ENCODE data around the gene FZR1. TPM values are rescaled to one million over a fixed set of nuclear protein-coding genes. Genes with fewer than 3 reads are reported as not detected.
A peak's percentile ranks its signal among the peaks of the same experiment; 100 is the strongest.

FZR1 gene
- total and polyA plus RNA-seq, 9 of the 15 experiments (the other 6 are each of a cell fraction or from before 2014, with no cell fraction given): 0.18 to 48.0 (median 22.2) TPM

- WGBS (ENCODE audit: insufficient coverage, low coverage, missing lambda C conversion rate): 94% methylated on average over 10 of the region's 14 CpGs
- CTCF ChIA-PET (ENCODE audit: low intra/inter-chr PET ratio): no interaction called here
These were observed 29.5 kb downstream of the FZR1 start for GRCh38 chr19:3535563-3535965.

GRCh38 chr19:3535981-3536380, 29.9 kb downstream of the FZR1 start:
- Histone ChIP-seq H3K9me1 (ENCODE audit: control insufficient read depth, insufficient read depth, low read length) (no peaks in the 10 kb centered on the region), H3K27ac (ENCODE audit: extremely low read depth, low read depth, low read length) (no peak overlapping the region), H3K36me3 (ENCODE audit: control insufficient read depth, insufficient read depth, low read length) (peaks cover 51% of the 10 kb centered on the region; the same call in 2 of the 3 replicates), H2AFZ (ENCODE audit: low read depth, low read length) (no peak overlapping the region), H3K79me2 (ENCODE audit: control insufficient read depth, insufficient read depth, low read length) (no peaks in the 10 kb centered on the region), H3K4me3 (no peak overlapping the region), H3K9ac (ENCODE audit: insufficient read depth in 1 of 2, low read depth in 2 of 2, low read length in 2 of 2) (no peak overlapping the region), H4K20me1 (replicated peaks; ENCODE audit: control insufficient read depth, insufficient read depth, low read length) (0 out of 2 replicates have a peak, but pooled peaks cover 5% of the 10 kb centered on the region), H3K27me3 (ENCODE audit: control insufficient read depth in 2 of 2, insufficient read depth in 2 of 2, low read length in 2 of 2) (no peaks in the 10 kb centered on the region), H3K9me3 (replicated peaks; ENCODE audit: control insufficient read depth, insufficient read depth, low read depth, low read length) (no peaks in the 10 kb centered on the region), H3K4me1 (replicated peaks in 1 of 2; ENCODE audit: control insufficient read depth in 2 of 2, insufficient read depth in 2 of 2, low read length in 2 of 2) (peaks cover 7 to 46% of the 10 kb centered on the region in 2 experiments; a peak in 3 of 5 replicates), H3K4me2 (ENCODE audit: insufficient read depth, low read length) (no peak overlapping the region)
- TF ChIP-seq POLR2AphosphoS5 (IDR thresholded peaks at IDR 0.05; ENCODE audit: control insufficient read depth, insufficient read depth, low read depth, low read length): 0 out of 2 replicates have a peak, but pooled peaks have one; percentile 15
- TF ChIP-seq C11orf30 (IDR thresholded peaks at IDR 0.05; ENCODE audit: low read depth): no peak
- ChIA-PET POLR2A (no interaction called here), CTCF (ENCODE audit: low intra/inter-chr PET ratio) (no interaction called here)
- FAIRE-seq (no peak), DNase-seq (ENCODE audit: extremely low read depth in 1 of 4, low spot score in 3 of 4) (no peak), ATAC-seq (no peak)
- intact Hi-C loops (cut with micrococcal nuclease) (no loop called here), in situ Hi-C loops (cut with MboI) (no loop called here)
- 90% methylated on average over 7 of the region's 10 CpGs for WGBS (ENCODE audit: insufficient coverage, low coverage, missing lambda C conversion rate)
- no TSS peak for BruUV-seq (replicated peaks)

More at GRCh38 chr19:3535563-3535965, 29.5 kb downstream of the FZR1 start:
- H3K27me3 ChIP-seq (ENCODE audit: control insufficient read depth in 2 of 2, insufficient read depth in 2 of 2, low read length in 2 of 2): no peaks in the 10 kb centered on the region
- FAIRE-seq: no peak
- H3K4me2 ChIP-seq (ENCODE audit: insufficient read depth, low read length): no peak overlapping the region
- intact Hi-C loops (cut with micrococcal nuclease) (no loop called here), in situ Hi-C loops (cut with MboI) (no loop called here)
- H4K20me1 ChIP-seq (replicated peaks; ENCODE audit: control insufficient read depth, insufficient read depth, low read length): 0 out of 2 replicates have a peak, but pooled peaks cover 5% of the 10 kb centered on the region
- H3K9ac ChIP-seq (ENCODE audit: insufficient read depth in 1 of 2, low read depth in 2 of 2, low read length in 2 of 2): no peak overlapping the region; a peak in 1 of 4 replicates
- POLR2A ChIA-PET: no interaction called here
- no peaks in the 10 kb centered on the region for H3K9me1 ChIP-seq (ENCODE audit: control insufficient read depth, insufficient read depth, low read length)
- no peaks in the 10 kb centered on the region for H3K79me2 ChIP-seq (ENCODE audit: control insufficient read depth, insufficient read depth, low read length)
- H3K9me3 ChIP-seq (replicated peaks; ENCODE audit: control insufficient read depth, insufficient read depth, low read depth, low read length): no peaks in the 10 kb centered on the region
- H3K4me1 ChIP-seq (replicated peaks in 1 of 2; ENCODE audit: control insufficient read depth in 2 of 2, insufficient read depth in 2 of 2, low read length in 2 of 2): peaks cover 7 to 48% of the 10 kb centered on the region in 2 experiments; a peak in 3 of 5 replicates
- no TSS peak for BruUV-seq (replicated peaks)
- no peak for ATAC-seq
- H3K36me3 ChIP-seq (ENCODE audit: control insufficient read depth, insufficient read depth, low read length): peaks cover 55% of the 10 kb centered on the region; the same call in 2 of the 3 replicates
- H3K4me3 ChIP-seq: no peak overlapping the region
- no peak overlapping the region for H3K27ac ChIP-seq (ENCODE audit: extremely low read depth, low read depth, low read length)
- TF ChIP-seq SLC30A9 (CRISPR knock-in tag; IDR thresholded peaks at IDR 0.05): no peak
- peak; percentile 66 for TF ChIP-seq POLR2G (IDR thresholded peaks at IDR 0.05; ENCODE audit: low read depth, low read length)
- H2AFZ ChIP-seq (ENCODE audit: low read depth, low read length): no peak overlapping the region
- DNase-seq (ENCODE audit: extremely low read depth in 1 of 4, low spot score in 3 of 4): no peak
